ENCODE data around the gene ANKS1B.

GRCh38 chr12:99092100-99092851, 892.5 kb downstream of the ANKS1B start:
- TF ChIP-seq CTCF (IDR thresholded peaks at IDR 0.05; ENCODE audit: insufficient read depth, low read depth, low read length) (no peak), EZH2 (IDR thresholded peaks at IDR 0.05; ENCODE audit: insufficient read depth, low read length) (no peak)
